ENCODE data around the gene ADAM22. TPM values are rescaled to one million over a fixed set of nuclear protein-coding genes. Genes with fewer than 3 reads are reported as not detected.

ADAM22 gene
- total and polyA plus RNA-seq, 2 experiments from 2014 or later, result 0.09 to 0.54 TPM

DNA sequence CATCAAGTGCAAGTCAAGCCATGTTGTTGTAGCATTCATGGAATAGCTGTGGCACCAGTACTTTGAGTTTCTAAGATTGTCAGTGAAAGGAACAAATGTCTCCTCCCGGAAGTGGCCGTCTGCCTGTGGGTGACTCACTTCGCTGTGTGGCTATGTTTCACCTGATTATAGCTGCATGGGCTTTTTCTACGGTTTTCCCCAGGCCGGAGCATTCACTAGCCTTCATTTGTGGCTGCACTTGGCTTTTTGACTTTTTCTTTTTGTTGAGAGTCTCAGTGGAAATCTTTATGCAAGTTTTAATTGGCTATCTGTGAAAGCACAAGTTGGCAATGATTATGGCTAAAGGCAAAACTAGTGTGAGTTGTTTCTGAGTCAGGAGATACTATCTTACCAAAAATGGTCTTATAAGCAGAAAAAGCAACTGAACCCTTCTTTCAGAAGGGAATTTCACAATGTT, 250.8 kb downstream of the ADAM22 start:
- H3K9me2 ChIP-seq (ENCODE audit: insufficient read depth), result no peaks in the 10 kb centered on the region; the same call in 1 of the 2 replicates
- WGBS, 2 experiments (ENCODE audit: low coverage in 1 of 2, low lambda C conversion rate in 2 of 2, missing lambda C conversion rate in 2 of 2), result 67 to 73% methylated on average over 5 of the region's 5 CpGs
- H3K27me3 ChIP-seq (replicated peaks; ENCODE audit: insufficient read depth), result no peaks in the 10 kb centered on the region
- no peak overlapping the region for H3K9ac ChIP-seq
- no peaks in the 10 kb centered on the region for H3K9me3 ChIP-seq (ENCODE audit: low read depth)
- H3K4me3 ChIP-seq, result 0 out of 2 replicates have a peak overlapping the region, but pooled peaks have one; percentile 2
- peak overlapping the region; percentile 19; the same call in 1 of the 2 replicates for H3K27ac ChIP-seq
- no peak overlapping the region for H3K4me2 ChIP-seq (ENCODE audit: unreplicated experiment)
- no peak for TF ChIP-seq EZH2phosphoT487 (IDR thresholded peaks at IDR 0.05; ENCODE audit: insufficient read depth, low read depth)
- no peak for TF ChIP-seq EZH2 (IDR thresholded peaks at IDR 0.05; ENCODE audit: insufficient read depth, poor library complexity, severe bottlenecking)
- peaks cover 22% of the 10 kb centered on the region for H3K4me1 ChIP-seq (ENCODE audit: insufficient read depth)
- H2AFZ ChIP-seq, result peak overlapping the region; percentile 73
- DNase-seq, result peak; percentile 78
- in situ Hi-C loops (cut with MboI), result no loop called here
- no peaks in the 10 kb centered on the region for H4K20me1 ChIP-seq (ENCODE audit: insufficient read depth)
- H3F3A ChIP-seq (ENCODE audit: insufficient read depth), result peaks cover 21% of the 10 kb centered on the region
- H3K36me3 ChIP-seq (ENCODE audit: low read depth), result no peaks in the 10 kb centered on the region
- H3K79me2 ChIP-seq (ENCODE audit: insufficient read depth), result no peaks in the 10 kb centered on the region

DNA sequence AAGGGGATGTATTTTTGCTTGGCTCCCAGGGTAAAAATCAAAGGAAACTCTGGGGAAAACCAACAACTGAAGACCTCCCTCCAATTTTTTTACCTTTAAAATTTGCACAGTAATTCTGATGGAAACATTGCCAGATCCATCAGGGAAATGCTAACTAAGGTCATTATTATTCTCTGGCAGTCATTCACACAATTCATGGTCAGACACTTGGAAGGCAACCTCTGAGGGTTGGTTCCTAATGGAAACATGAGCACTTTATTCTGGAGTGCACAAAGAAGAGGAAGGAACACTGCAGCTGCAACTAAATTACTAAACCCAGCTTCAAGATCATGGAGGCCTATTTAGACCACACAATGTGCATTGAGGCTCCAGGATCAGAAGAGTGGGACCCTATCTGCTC, 251.6 kb downstream of the ADAM22 start:
- peaks cover 22% of the 10 kb centered on the region for H3K4me1 ChIP-seq (ENCODE audit: insufficient read depth)
- peaks cover 21% of the 10 kb centered on the region for H3F3A ChIP-seq (ENCODE audit: insufficient read depth)
- no peak for TF ChIP-seq EZH2phosphoT487 (IDR thresholded peaks at IDR 0.05; ENCODE audit: insufficient read depth, low read depth)
- no peak for TF ChIP-seq EZH2 (IDR thresholded peaks at IDR 0.05; ENCODE audit: insufficient read depth, poor library complexity, severe bottlenecking)
- H3K4me3 ChIP-seq, result no peak overlapping the region
- H3K9ac ChIP-seq, result no peak overlapping the region
- in situ Hi-C loops (cut with MboI), result no loop called here
- peak overlapping the region; percentile 22; the same call in 1 of the 2 replicates for H3K27ac ChIP-seq
- H3K36me3 ChIP-seq (ENCODE audit: low read depth), result no peaks in the 10 kb centered on the region
- H4K20me1 ChIP-seq (ENCODE audit: insufficient read depth), result no peaks in the 10 kb centered on the region
- DNase-seq, result no peak
- H3K9me3 ChIP-seq (ENCODE audit: low read depth), result no peaks in the 10 kb centered on the region
- no peaks in the 10 kb centered on the region for H3K27me3 ChIP-seq (replicated peaks; ENCODE audit: insufficient read depth)
- H3K4me2 ChIP-seq (ENCODE audit: unreplicated experiment), result no peak overlapping the region
- H3K9me2 ChIP-seq (ENCODE audit: insufficient read depth), result no peaks in the 10 kb centered on the region
- no peaks in the 10 kb centered on the region for H3K79me2 ChIP-seq (ENCODE audit: insufficient read depth)
- H2AFZ ChIP-seq, result peak overlapping the region; percentile 73

DNA sequence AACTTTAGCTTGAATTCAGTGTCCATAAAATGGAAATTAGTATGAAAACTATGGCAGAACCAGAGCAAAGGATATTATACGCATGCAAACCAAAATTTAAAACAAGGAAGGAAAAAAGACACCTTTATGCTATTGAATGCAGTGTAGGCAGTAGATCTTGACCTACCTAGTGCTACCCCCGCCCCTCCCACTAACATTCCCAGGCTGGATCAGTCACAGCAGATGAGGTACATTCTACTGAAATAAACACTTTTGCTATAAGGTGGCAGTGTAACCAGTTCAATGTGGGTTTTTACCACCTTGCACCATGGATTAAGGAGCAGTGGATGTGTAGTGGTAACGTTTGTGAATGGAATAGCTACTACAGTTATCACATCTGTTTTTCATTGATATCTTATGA, 257.9 kb downstream of the ADAM22 start:
- WGBS, 2 experiments (ENCODE audit: low coverage in 1 of 2, low lambda C conversion rate in 2 of 2, missing lambda C conversion rate in 2 of 2), result 57 to 65% methylated on average over 3 of the region's 3 CpGs
- TF ChIP-seq EZH2phosphoT487 (IDR thresholded peaks at IDR 0.05; ENCODE audit: insufficient read depth, low read depth) (no peak), EZH2 (IDR thresholded peaks at IDR 0.05; ENCODE audit: insufficient read depth, poor library complexity, severe bottlenecking) (no peak)
- in situ Hi-C loops (cut with MboI), result no loop called here

DNA sequence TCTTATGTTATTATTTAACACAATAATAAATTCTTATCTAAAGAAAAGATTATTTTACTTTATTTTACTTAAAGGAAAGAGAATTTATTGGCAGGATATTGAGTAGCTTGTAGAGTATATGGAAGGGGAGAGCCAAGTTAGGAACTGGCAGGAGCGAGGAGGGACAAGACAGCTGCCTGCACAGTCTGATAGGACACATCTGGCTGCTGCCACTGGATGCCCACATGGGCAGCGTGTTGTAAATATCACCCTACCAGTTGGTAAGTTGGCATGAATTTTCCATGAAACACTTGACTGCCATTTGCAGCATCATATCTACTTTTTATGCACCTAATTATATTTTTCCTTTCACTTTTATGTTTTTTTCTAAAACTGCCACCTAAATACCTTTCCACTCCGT, 266.2 kb downstream of the ADAM22 start:
- TF ChIP-seq EZH2 (IDR thresholded peaks at IDR 0.05; ENCODE audit: insufficient read depth, poor library complexity, severe bottlenecking), result no peak
- TF ChIP-seq EZH2phosphoT487 (IDR thresholded peaks at IDR 0.05; ENCODE audit: insufficient read depth, low read depth), result no peak
- no peak overlapping the region for H2AFZ ChIP-seq
- DNase-seq, result no peak
- H3K9ac ChIP-seq, result no peak overlapping the region
- no peak overlapping the region for H3K27ac ChIP-seq
- H3K9me2 ChIP-seq (ENCODE audit: insufficient read depth), result no peaks in the 10 kb centered on the region
- H3K9me3 ChIP-seq (ENCODE audit: low read depth), result no peaks in the 10 kb centered on the region
- H3K4me3 ChIP-seq, result no peak overlapping the region
- H3K79me2 ChIP-seq (ENCODE audit: insufficient read depth), result no peaks in the 10 kb centered on the region
- WGBS, 2 experiments (ENCODE audit: low coverage in 1 of 2, low lambda C conversion rate in 2 of 2, missing lambda C conversion rate in 2 of 2), result 99% methylated on average over 3 of the region's 3 CpGs
- H4K20me1 ChIP-seq (ENCODE audit: insufficient read depth), result no peaks in the 10 kb centered on the region
- no peaks in the 10 kb centered on the region for H3K27me3 ChIP-seq (replicated peaks; ENCODE audit: insufficient read depth)
- in situ Hi-C loops (cut with MboI), result no loop called here
- peaks cover 10% of the 10 kb centered on the region; the same call in 1 of the 2 replicates for H3F3A ChIP-seq (ENCODE audit: insufficient read depth)
- H3K4me1 ChIP-seq (ENCODE audit: insufficient read depth), result peaks cover 5% of the 10 kb centered on the region; the same call in 1 of the 2 replicates
- H3K36me3 ChIP-seq (ENCODE audit: low read depth), result peaks cover 16% of the 10 kb centered on the region; the same call in 1 of the 2 replicates
- H3K4me2 ChIP-seq (ENCODE audit: unreplicated experiment), result no peak overlapping the region

More for the DNA sequence above, 257.9 kb downstream of the ADAM22 start:
- no peak overlapping the region for H3K4me2 ChIP-seq (ENCODE audit: unreplicated experiment)
- no peaks in the 10 kb centered on the region for H3K36me3 ChIP-seq (ENCODE audit: low read depth)
- no peak overlapping the region for H3K27ac ChIP-seq
- no peak for DNase-seq
- H3K9ac ChIP-seq, result no peak overlapping the region
- no peaks in the 10 kb centered on the region for H3K27me3 ChIP-seq (replicated peaks; ENCODE audit: insufficient read depth)
- H3K79me2 ChIP-seq (ENCODE audit: insufficient read depth), result no peaks in the 10 kb centered on the region
- H3K4me1 ChIP-seq (ENCODE audit: insufficient read depth), result no peaks in the 10 kb centered on the region
- no peak overlapping the region for H3K4me3 ChIP-seq
- H4K20me1 ChIP-seq (ENCODE audit: insufficient read depth), result no peaks in the 10 kb centered on the region
- H3K9me3 ChIP-seq (ENCODE audit: low read depth), result no peaks in the 10 kb centered on the region
- H3F3A ChIP-seq (ENCODE audit: insufficient read depth), result no peaks in the 10 kb centered on the region
- H3K9me2 ChIP-seq (ENCODE audit: insufficient read depth), result no peaks in the 10 kb centered on the region
- H2AFZ ChIP-seq, result no peak overlapping the region

DNA sequence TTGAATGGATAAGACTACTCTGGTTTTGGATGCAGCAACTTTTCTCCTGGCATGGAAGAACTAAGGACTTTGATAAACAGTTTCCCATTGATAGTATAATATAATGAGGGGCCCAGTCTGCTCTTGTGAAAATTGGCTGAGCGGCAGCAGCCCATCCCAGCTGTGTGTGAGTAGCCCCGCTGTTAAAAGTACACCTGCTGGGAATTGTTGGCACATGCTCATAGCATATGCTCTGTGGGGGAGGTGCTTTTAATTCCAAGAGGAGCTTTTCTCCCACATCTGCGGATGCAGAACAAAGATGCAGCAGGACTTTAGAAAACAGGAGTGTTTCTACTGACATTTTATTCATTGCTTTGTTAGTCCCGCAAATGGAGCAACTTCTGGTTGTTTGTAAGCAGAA, 266.7 kb downstream of the ADAM22 start:
- Histone ChIP-seq H2AFZ (no peak overlapping the region), H3K4me2 (ENCODE audit: unreplicated experiment) (no peak overlapping the region), H3K9me3 (ENCODE audit: low read depth) (no peaks in the 10 kb centered on the region), H3K27ac (no peak overlapping the region), H3K4me3 (no peak overlapping the region), H3K9me2 (ENCODE audit: insufficient read depth) (no peaks in the 10 kb centered on the region), H3K9ac (no peak overlapping the region), H3K4me1 (ENCODE audit: insufficient read depth) (peaks cover 5% of the 10 kb centered on the region; the same call in 1 of the 2 replicates), H3K36me3 (ENCODE audit: low read depth) (peaks cover 21% of the 10 kb centered on the region), H3F3A (ENCODE audit: insufficient read depth) (peaks cover 10% of the 10 kb centered on the region; the same call in 1 of the 2 replicates), H3K27me3 (replicated peaks; ENCODE audit: insufficient read depth) (no peaks in the 10 kb centered on the region), H3K79me2 (ENCODE audit: insufficient read depth) (no peaks in the 10 kb centered on the region), H4K20me1 (ENCODE audit: insufficient read depth) (no peaks in the 10 kb centered on the region)
- in situ Hi-C loops (cut with MboI), result no loop called here
- DNase-seq, result no peak
- WGBS, 2 experiments (ENCODE audit: low coverage in 1 of 2, low lambda C conversion rate in 2 of 2, missing lambda C conversion rate in 2 of 2), result 83 to 92% methylated on average over 4 of the region's 4 CpGs
- no peak for TF ChIP-seq EZH2 (IDR thresholded peaks at IDR 0.05; ENCODE audit: insufficient read depth, poor library complexity, severe bottlenecking)
- TF ChIP-seq EZH2phosphoT487 (IDR thresholded peaks at IDR 0.05; ENCODE audit: insufficient read depth, low read depth), result no peak

Data from GM23248 (cell line).